ENCODE data around the gene FAM180B. TPM values are rescaled to one million over a fixed set of nuclear protein-coding genes. Genes with fewer than 3 reads are reported as not detected.

FAM180B gene
- total and polyA plus RNA-seq, 2 of the 4 experiments (the other 2 are of a cell fraction): not detected

- no peak overlapping the region for H3K18ac ChIP-seq (ENCODE audit: low read depth, low read length)
- no peaks in the 10 kb centered on the region for H3K9me3 ChIP-seq (ENCODE audit: control insufficient read depth, insufficient read depth, low read length)
- no peak overlapping the region for H4K5ac ChIP-seq (ENCODE audit: low read depth, low read length)
- no peak overlapping the region for H2AK9ac ChIP-seq (replicated peaks; ENCODE audit: low read depth, low read length, poor library complexity)
- H3K23ac ChIP-seq (ENCODE audit: low read depth, low read length): no peak overlapping the region
- POLR2A ChIA-PET (ENCODE audit: unreplicated experiment): no interaction called here
- H3K9ac ChIP-seq (ENCODE audit: low read depth, low read length): no peak overlapping the region
- no peak overlapping the region for H3K27ac ChIP-seq (ENCODE audit: insufficient read depth, low read length)
- no TSS peak for BruUV-seq (replicated peaks)
- H3K14ac ChIP-seq (replicated peaks; ENCODE audit: low read depth, low read length): no peak overlapping the region
- TF ChIP-seq SMC3 (IDR thresholded peaks at IDR 0.05; ENCODE audit: low read depth, low read length): no peak
- TF ChIP-seq RCOR1 (IDR thresholded peaks at IDR 0.05; ENCODE audit: insufficient replicate concordance, low read length): no peak
- TF ChIP-seq CHD1 (IDR thresholded peaks at IDR 0.05; ENCODE audit: low read depth, low read length): no peak
- TF ChIP-seq RAD21 (IDR thresholded peaks at IDR 0.05; ENCODE audit: low read length): no peak
- no peak for TF ChIP-seq MXI1 (IDR thresholded peaks at IDR 0.05; ENCODE audit: borderline replicate concordance, low read depth, low read length)
- no peak for TF ChIP-seq CEBPB (IDR thresholded peaks at IDR 0.05; ENCODE audit: low read depth, low read length)
- no peak for TF ChIP-seq BHLHE40 (IDR thresholded peaks at IDR 0.05; ENCODE audit: low read depth, low read length)
- no peak for TF ChIP-seq MAFK (IDR thresholded peaks at IDR 0.05; ENCODE audit: low read depth, low read length)
- no peak for TF ChIP-seq MAZ (IDR thresholded peaks at IDR 0.05; ENCODE audit: borderline replicate concordance, low read depth, low read length)
- no peak for TF ChIP-seq USF2 (IDR thresholded peaks at IDR 0.05; ENCODE audit: low read depth, low read length)
- H2BK120ac ChIP-seq (ENCODE audit: low read depth, low read length): no peak overlapping the region
- dilution Hi-C loops (cut with HindIII; ENCODE audit: low sequenced_read_pairs, unreplicated experiment) (no loop called here), intact Hi-C loops (cut with micrococcal nuclease) (loop anchor here (10.0 kb wide), 1 partner anchor 197 kb away; no protein-coding TSS in a partner anchor), in situ Hi-C loops (cut with MboI; ENCODE audit: low sequenced_read_pairs) (no loop called here)
- no peak overlapping the region for H4K8ac ChIP-seq (ENCODE audit: low read depth in 2 of 2, low read length in 2 of 2)
- no peak overlapping the region for H3K4ac ChIP-seq (ENCODE audit: low read depth, low read length)
- H3K56ac ChIP-seq (ENCODE audit: extremely low read depth, insufficient read depth, low read length): no peak overlapping the region
- H4K20me1 ChIP-seq (ENCODE audit: insufficient read depth, low read length): no peaks in the 10 kb centered on the region
- H4K91ac ChIP-seq (ENCODE audit: insufficient read depth, low read depth, low read length): no peak overlapping the region
- H2BK15ac ChIP-seq (ENCODE audit: low read depth, low read length): no peak overlapping the region
- H2BK20ac ChIP-seq (ENCODE audit: low read depth, low read length): no peak overlapping the region
- 0 out of 4 replicates have a peak, but pooled peaks cover 0 to 6% of the 10 kb centered on the region in 2 experiments for H3K79me1 ChIP-seq (ENCODE audit: low read depth in 1 of 2, low read length in 2 of 2)
- no peak for ATAC-seq (ENCODE audit: low read depth)
- no peak overlapping the region for H2BK5ac ChIP-seq (ENCODE audit: low read depth, low read length, poor library complexity, severe bottlenecking)
- 0 out of 2 replicates have a peak, but pooled peaks cover 3% of the 10 kb centered on the region for H3K9me1 ChIP-seq (ENCODE audit: insufficient read depth, low read length)
- no peaks in the 10 kb centered on the region for H3K4me1 ChIP-seq (ENCODE audit: control insufficient read depth, insufficient read depth, low read length)
- CTCF ChIA-PET: no interaction called here
- DNase-seq: no peak
- WGBS, 2 experiments (ENCODE audit: extremely low coverage in 2 of 2, insufficient read length in 1 of 2): no CpG with 5 or more reads among the region's 4 CpGs
- no peak overlapping the region for H2AK5ac ChIP-seq (ENCODE audit: low read depth, low read length)
- no peak overlapping the region for H2AFZ ChIP-seq (replicated peaks; ENCODE audit: low read length, poor library complexity)
- H3K4me3 ChIP-seq (ENCODE audit: insufficient read depth, low read depth, low read length): no peak overlapping the region
- H3K27me3 ChIP-seq (ENCODE audit: control insufficient read depth, insufficient read depth, low read length): no peaks in the 10 kb centered on the region
- no peak overlapping the region for H3K4me2 ChIP-seq (ENCODE audit: low read depth, low read length)
- peaks cover 42% of the 10 kb centered on the region for H3K36me3 ChIP-seq (ENCODE audit: control insufficient read depth, insufficient read depth, low read length)
Measured at GRCh38 chr11:47628026-47628425, 41.5 kb downstream of the FAM180B start.
